Measurements from ENCODE around the gene MAF. TPM values are rescaled to one million over a fixed set of nuclear protein-coding genes. Genes with fewer than 3 reads are reported as not detected.

Gene MAF
- polyA plus RNA-seq, 1 donor (not counting 4 experiments of a cell fraction or from before 2014, with no cell fraction given) = 8.2 TPM

GRCh38 chr16:79573071-79573470 lies 27.5 kb downstream of the MAF start:
- no peak overlapping the region for H3K4me2 ChIP-seq (ENCODE audit: control insufficient read depth, extremely low read depth, insufficient read depth, low read depth, low read length)
- H4K20me1 ChIP-seq (ENCODE audit: control insufficient read depth, extremely low read depth, insufficient read depth, low read length) = no peaks in the 10 kb centered on the region
- no peak overlapping the region for H3K4me3 ChIP-seq (ENCODE audit: control insufficient read depth in 2 of 3, extremely low read depth in 1 of 3, insufficient read depth in 2 of 3, low read depth in 1 of 3, low read length in 3 of 3)
- no peaks in the 10 kb centered on the region for H3K27me3 ChIP-seq (ENCODE audit: control insufficient read depth, extremely low read depth, insufficient read depth, low read length)
- no peak overlapping the region for H2AFZ ChIP-seq (ENCODE audit: control insufficient read depth, low read length)
- FAIRE-seq (no peak), DNase-seq (ENCODE audit: low read depth, low spot score) (no peak)
- no peak for TF ChIP-seq CTCF (optimal IDR thresholded peaks at IDR 0.05 in 1 of 3, IDR thresholded peaks at IDR 0.05 in 1 of 3, conservative IDR thresholded peaks at IDR 0.05 in 1 of 3; ENCODE audit: extremely low read depth in 1 of 3, insufficient read depth in 2 of 3, low read length in 3 of 3)
- TF ChIP-seq EZH2 (IDR thresholded peaks at IDR 0.05; ENCODE audit: low read length) = no peak
- no peaks in the 10 kb centered on the region for H3K9me3 ChIP-seq (ENCODE audit: control insufficient read depth, low read depth, low read length)
- dilution Hi-C loops (cut with MboI; ENCODE audit: extremely low pct_ligation_motif_present, low sequenced_read_pairs) = no loop called here
- no peaks in the 10 kb centered on the region for H3K36me3 ChIP-seq (ENCODE audit: control insufficient read depth in 2 of 2, extremely low read depth in 1 of 2, insufficient read depth in 2 of 2, low read length in 2 of 2)
- no peaks in the 10 kb centered on the region for H3K9me1 ChIP-seq (ENCODE audit: control insufficient read depth, extremely low read depth, insufficient read depth, low read length)
- no peak overlapping the region for H3K27ac ChIP-seq (ENCODE audit: control insufficient read depth, insufficient read depth, low read length)
- no peak overlapping the region for H3K9ac ChIP-seq (ENCODE audit: control insufficient read depth, extremely low read depth, insufficient read depth, low read length)
- no peaks in the 10 kb centered on the region for H3K4me1 ChIP-seq (ENCODE audit: control insufficient read depth, extremely low read depth, insufficient read depth, low read length)
- H3K79me2 ChIP-seq (ENCODE audit: control insufficient read depth, insufficient read depth, low read length) = no peaks in the 10 kb centered on the region

- H3K9me1 ChIP-seq (ENCODE audit: control insufficient read depth, extremely low read depth, insufficient read depth, low read length) = no peaks in the 10 kb centered on the region
- FAIRE-seq = no peak
- H3K4me2 ChIP-seq (ENCODE audit: control insufficient read depth, extremely low read depth, insufficient read depth, low read depth, low read length) = no peak overlapping the region
- H4K20me1 ChIP-seq (ENCODE audit: control insufficient read depth, extremely low read depth, insufficient read depth, low read length) = no peaks in the 10 kb centered on the region
- dilution Hi-C loops (cut with MboI; ENCODE audit: extremely low pct_ligation_motif_present, low sequenced_read_pairs) = no loop called here
- no peak for TF ChIP-seq CTCF (optimal IDR thresholded peaks at IDR 0.05 in 1 of 3, IDR thresholded peaks at IDR 0.05 in 1 of 3, conservative IDR thresholded peaks at IDR 0.05 in 1 of 3; ENCODE audit: extremely low read depth in 1 of 3, insufficient read depth in 2 of 3, low read length in 3 of 3)
- no peak for TF ChIP-seq EZH2 (IDR thresholded peaks at IDR 0.05; ENCODE audit: low read length)
- no peak for DNase-seq (ENCODE audit: low read depth, low spot score)
- no peaks in the 10 kb centered on the region for H3K79me2 ChIP-seq (ENCODE audit: control insufficient read depth, insufficient read depth, low read length)
- no peaks in the 10 kb centered on the region for H3K9me3 ChIP-seq (ENCODE audit: control insufficient read depth, low read depth, low read length)
- no peaks in the 10 kb centered on the region for H3K36me3 ChIP-seq (ENCODE audit: control insufficient read depth in 2 of 2, extremely low read depth in 1 of 2, insufficient read depth in 2 of 2, low read length in 2 of 2)
- H3K4me1 ChIP-seq (ENCODE audit: control insufficient read depth, extremely low read depth, insufficient read depth, low read length) = no peaks in the 10 kb centered on the region
- H3K27me3 ChIP-seq (ENCODE audit: control insufficient read depth, extremely low read depth, insufficient read depth, low read length) = no peaks in the 10 kb centered on the region
- no peak overlapping the region for H2AFZ ChIP-seq (ENCODE audit: control insufficient read depth, low read length)
- no peak overlapping the region for H3K27ac ChIP-seq (ENCODE audit: control insufficient read depth, insufficient read depth, low read length)
- no peak overlapping the region for H3K9ac ChIP-seq (ENCODE audit: control insufficient read depth, extremely low read depth, insufficient read depth, low read length)
- no peak overlapping the region for H3K4me3 ChIP-seq (ENCODE audit: control insufficient read depth in 2 of 3, extremely low read depth in 1 of 3, insufficient read depth in 2 of 3, low read depth in 1 of 3, low read length in 3 of 3)
These were observed 28.5 kb downstream of the MAF start for GRCh38 chr16:79571903-79572535.
